HepG2 (cell line): ENCODE results near the gene CAGE1. TPM values are rescaled to one million over a fixed set of nuclear protein-coding genes. Genes with fewer than 3 reads are reported as not detected.

Experiments
- ATAC-seq: fragments of 200-7000 bp; cut with Tn5 transposase; 3 replicates; pipeline ENCODE4 v1.9.1; 2020; ENCODE audit warnings: mild to moderate bottlenecking, moderate library complexity
- BruUV-seq: library from RNA; stranded (reverse); fragments of 400-500 nt; replicated peaks from 2 replicates; lab custom pipeline; 2021; lab: Mats Ljungman, UMichigan
- CTCF ChIA-PET: fragments of 300-600 bp; formaldehyde crosslinking; extraction: SDS; loops from one replicate; lab custom pipeline; 2021; ENCODE audit warnings: low total read pairs, inconsistent platforms, low intra/inter-chr PET ratio; lab: Yijun Ruan, JAX
- POLR2A ChIA-PET: fragments of 350-600 bp; sonication (Branson Sonifier 250); formaldehyde crosslinking; loops from one replicate; lab custom pipeline; 2020; ENCODE audit warnings: antibody characterized with exemption, inconsistent platforms; lab: Yijun Ruan, JAX
- DNase-seq: peaks from one replicate; pipeline ENCODE4 v3.0.0-alpha.2; 2015; ENCODE audit warnings: low spot score
- FAIRE-seq: peaks from 3 replicates; lab custom pipeline; 2011; peaks lifted over from hg19 to GRCh38; lab: Jason Lieb, UNC
- H2AFZ ChIP-seq: one replicate; pipeline ENCODE4 v1.6.1; 2011; ENCODE audit warnings: low read length, inconsistent platforms
- H3K27ac ChIP-seq: fragments of 300-600 bp; 3 replicates; pipeline ENCODE4 v1.8.0; 2011; ENCODE audit warnings: mixed run types, mild to moderate bottlenecking, mixed read lengths, low read length, inconsistent platforms; ENCODE audit not compliant: insufficient read depth; ENCODE audit errors: extremely low read length
- H3K27me3 ChIP-seq, 2 experiments: fragments of 200-600 bp in 1 of 2; 2 replicates in 1 of 2; 3 replicates in 1 of 2; pipeline versions ENCODE4 v1.6.0 to v1.8.0; 2011; ENCODE audit warnings: low read length in 2 of 2, mild to moderate bottlenecking in 2 of 2, moderate library complexity in 2 of 2, inconsistent platforms in 1 of 2; ENCODE audit not compliant: insufficient read depth in 2 of 2, control insufficient read depth in 1 of 2
- H3K36me3 ChIP-seq, 2 experiments: fragments of 200-600 bp in 1 of 2; replicated peaks in 1 of 2; 2 replicates in 1 of 2; 3 replicates in 1 of 2; pipeline versions ENCODE4 v1.5.1 to v1.8.0; 2011; ENCODE audit warnings: low read length in 2 of 2, inconsistent platforms in 1 of 2; ENCODE audit not compliant: insufficient read depth in 2 of 2, control insufficient read depth in 1 of 2
- H3K4me1 ChIP-seq: 2 replicates; pipeline ENCODE4 v1.5.1; 2012; ENCODE audit warnings: low read length, inconsistent platforms; ENCODE audit not compliant: insufficient read depth
- H3K4me2 ChIP-seq: 2 replicates; pipeline ENCODE4 v1.6.0; 2011; ENCODE audit warnings: low read depth, low read length, inconsistent platforms
- H3K4me3 ChIP-seq, 3 experiments: fragments of 200-600 bp in 1 of 3; sonication (generic), shearing (Covaris generic) in 1 of 3; replicated peaks in 1 of 3; 2 replicates each; pipeline ENCODE4 v1.5.1; 2011 to 2016; ENCODE audit warnings: low read length in 3 of 3, inconsistent platforms in 2 of 3, low read depth in 2 of 3, mild to moderate bottlenecking in 2 of 3, control low read depth in 1 of 3, mixed read lengths in 1 of 3; ENCODE audit not compliant: insufficient read depth in 1 of 3
- H3K79me2 ChIP-seq: one replicate; pipeline ENCODE4 v1.6.1; 2011; ENCODE audit warnings: low read length, inconsistent platforms; ENCODE audit not compliant: insufficient read depth
- H3K9ac ChIP-seq: 2 replicates; pipeline ENCODE4 v1.6.0; 2011; ENCODE audit warnings: mild to moderate bottlenecking, low read depth, low read length, inconsistent platforms; ENCODE audit not compliant: insufficient read depth
- H3K9me3 ChIP-seq: 2 replicates; pipeline ENCODE4 v1.5.1; 2012; ENCODE audit warnings: mild to moderate bottlenecking, low read length
- H4K20me1 ChIP-seq: 2 replicates; pipeline ENCODE4 v1.6.0; 2011; ENCODE audit warnings: inconsistent platforms, mild to moderate bottlenecking, low read length, moderate library complexity; ENCODE audit not compliant: insufficient read depth
- CHD4 ChIP-seq: fragments of 200-600 bp; sonication (generic); IDR thresholded peaks from 2 replicates; pipeline ENCODE4 v1.7.0; 2017; ENCODE audit warnings: mild to moderate bottlenecking, low read length, borderline replicate concordance
- KLF11 ChIP-seq: IDR thresholded peaks from 2 replicates; pipeline ENCODE4 v1.6.1; 2016; ENCODE audit warnings: missing compliant biosample characterization
- MTF2 ChIP-seq: sonication (generic); formaldehyde crosslinking; IDR thresholded peaks from 2 replicates; pipeline ENCODE4 v1.5.0; 2020; ENCODE audit warnings: missing genetic modification reagents, borderline replicate concordance
- MXD4 ChIP-seq: IDR thresholded peaks from 2 replicates; pipeline ENCODE4 v1.6.1; 2016; ENCODE audit warnings: mild to moderate bottlenecking, missing biosample characterization, missing genetic modification reagents
- ZNF10 ChIP-seq: sonication (generic); formaldehyde crosslinking; IDR thresholded peaks from 2 replicates; pipeline ENCODE4 v1.4.0; 2020; ENCODE audit warnings: mild to moderate bottlenecking, low read depth, missing genetic modification reagents, borderline replicate concordance
- ZNF777 ChIP-seq: sonication (generic); formaldehyde crosslinking; IDR thresholded peaks from 2 replicates; pipeline ENCODE4 v1.4.0; 2020; ENCODE audit warnings: missing genetic modification reagents
- WGBS: methylation state at CpG from one replicate; pipeline ENCODE4 v1.1.6; 2017; ENCODE audit warnings: low lambda C conversion rate; 5-methylcytosine and 5-hydroxymethylcytosine counted together
- in situ Hi-C: cut with HindIII; loops from 2 replicates; pipeline ENCODE4 v1.10.0; 2017; ENCODE audit warnings: low pct_unique_long_range_greater_than_20kb; ENCODE audit not compliant: extremely low pct_ligation_motif_present
- intact Hi-C: fragments of 100-400 bp; cut with micrococcal nuclease; formaldehyde crosslinking; loops from one replicate; pipeline ENCODE4 v1.10.0; 2022; ENCODE audit not compliant: unreplicated experiment
- polyA plus RNA-seq, 8 experiments: library from polyadenylated mRNA; depleted of rRNA in 3 of 8; stranded (reverse) in 7 of 8; unstranded in 1 of 8; fragments of >200 nt; fragmentation: Illumina TruSeq in 4 of 8; extraction: Trizol in 4 of 8; gene quantifications; 2 replicates each; pipeline versions ENCODE4 v1.2.1 to v1.2.3, GENCODE V29; 2011 to 2016; ENCODE audit warnings: low read depth in 4 of 8, missing spikeins in 1 of 8, mixed read lengths in 1 of 8; ENCODE audit not compliant: insufficient read depth in 1 of 8
- total RNA-seq, 5 experiments: library from RNA; depleted of rRNA; stranded (reverse); fragments of >200 nt; fragmentation: Illumina TruSeq; extraction: Trizol; gene quantifications; 2 replicates each; pipeline ENCODE4 v1.2.3, GENCODE V29; 2016; ENCODE audit warnings: low read depth in 1 of 5
- TF ChIP-seq, protein P1 (sequence below): sonication (generic); formaldehyde crosslinking; IDR thresholded peaks from 2 replicates; pipeline ENCODE4 v1.5.1; 2020; ENCODE audit warnings: mild to moderate bottlenecking, missing genetic modification reagents, borderline replicate concordance

The CAGE1 gene
- total and polyA plus RNA-seq, 2 of the 13 experiments (the other 11 are each of a cell fraction or from before 2014, with no cell fraction given): 0.03 to 0.15 TPM

DNA sequence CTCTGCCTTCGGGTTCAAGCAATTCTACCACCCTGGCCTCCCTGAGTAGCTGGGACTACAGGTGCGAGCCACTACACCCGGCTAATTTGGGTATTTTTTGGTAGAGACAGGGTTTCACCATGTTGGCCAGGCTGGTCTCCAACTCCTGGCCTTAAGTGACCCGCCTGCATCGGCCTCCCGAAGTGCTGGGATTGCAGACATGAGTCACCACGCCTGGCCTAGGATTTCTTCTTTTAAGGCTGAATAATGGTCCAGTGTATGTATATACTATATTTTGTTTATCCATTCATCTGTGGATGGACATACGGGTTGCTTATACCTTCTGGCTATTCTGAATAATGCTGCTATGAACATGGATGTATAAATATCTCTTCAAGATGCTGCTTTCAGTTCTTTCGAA, 17.2 kb upstream of the CAGE1 start:
- FAIRE-seq (no peak), ATAC-seq (no peak), DNase-seq (no peak)
- H3K9me3 ChIP-seq: no peaks in the 10 kb centered on the region
- H3K9ac ChIP-seq: no peak overlapping the region
- no peaks in the 10 kb centered on the region for H4K20me1 ChIP-seq
- in situ Hi-C loops (loop anchor here (10.0 kb wide), 1 partner anchor 102 kb away; no protein-coding TSS in a partner anchor), intact Hi-C loops (no loop called here)
- ChIA-PET CTCF (no interaction called here), POLR2A (no interaction called here)
- no peak overlapping the region for H3K4me3 ChIP-seq
- H2AFZ ChIP-seq: no peak overlapping the region
- H3K36me3 ChIP-seq: peaks cover 22 to 87% of the 10 kb centered on the region in 2 experiments
- WGBS: 98% methylated on average over 9 of the region's 9 CpGs
- TF ChIP-seq KLF11 (CRISPR knock-in tag) (no peak), MTF2 (CRISPR knock-in tag) (no peak), CHD4 (no peak), MXD4 (CRISPR knock-in tag) (no peak), ZNF777 (CRISPR knock-in tag) (no peak), ZNF10 (CRISPR knock-in tag) (no peak)
- TF ChIP-seq, protein P1, sequence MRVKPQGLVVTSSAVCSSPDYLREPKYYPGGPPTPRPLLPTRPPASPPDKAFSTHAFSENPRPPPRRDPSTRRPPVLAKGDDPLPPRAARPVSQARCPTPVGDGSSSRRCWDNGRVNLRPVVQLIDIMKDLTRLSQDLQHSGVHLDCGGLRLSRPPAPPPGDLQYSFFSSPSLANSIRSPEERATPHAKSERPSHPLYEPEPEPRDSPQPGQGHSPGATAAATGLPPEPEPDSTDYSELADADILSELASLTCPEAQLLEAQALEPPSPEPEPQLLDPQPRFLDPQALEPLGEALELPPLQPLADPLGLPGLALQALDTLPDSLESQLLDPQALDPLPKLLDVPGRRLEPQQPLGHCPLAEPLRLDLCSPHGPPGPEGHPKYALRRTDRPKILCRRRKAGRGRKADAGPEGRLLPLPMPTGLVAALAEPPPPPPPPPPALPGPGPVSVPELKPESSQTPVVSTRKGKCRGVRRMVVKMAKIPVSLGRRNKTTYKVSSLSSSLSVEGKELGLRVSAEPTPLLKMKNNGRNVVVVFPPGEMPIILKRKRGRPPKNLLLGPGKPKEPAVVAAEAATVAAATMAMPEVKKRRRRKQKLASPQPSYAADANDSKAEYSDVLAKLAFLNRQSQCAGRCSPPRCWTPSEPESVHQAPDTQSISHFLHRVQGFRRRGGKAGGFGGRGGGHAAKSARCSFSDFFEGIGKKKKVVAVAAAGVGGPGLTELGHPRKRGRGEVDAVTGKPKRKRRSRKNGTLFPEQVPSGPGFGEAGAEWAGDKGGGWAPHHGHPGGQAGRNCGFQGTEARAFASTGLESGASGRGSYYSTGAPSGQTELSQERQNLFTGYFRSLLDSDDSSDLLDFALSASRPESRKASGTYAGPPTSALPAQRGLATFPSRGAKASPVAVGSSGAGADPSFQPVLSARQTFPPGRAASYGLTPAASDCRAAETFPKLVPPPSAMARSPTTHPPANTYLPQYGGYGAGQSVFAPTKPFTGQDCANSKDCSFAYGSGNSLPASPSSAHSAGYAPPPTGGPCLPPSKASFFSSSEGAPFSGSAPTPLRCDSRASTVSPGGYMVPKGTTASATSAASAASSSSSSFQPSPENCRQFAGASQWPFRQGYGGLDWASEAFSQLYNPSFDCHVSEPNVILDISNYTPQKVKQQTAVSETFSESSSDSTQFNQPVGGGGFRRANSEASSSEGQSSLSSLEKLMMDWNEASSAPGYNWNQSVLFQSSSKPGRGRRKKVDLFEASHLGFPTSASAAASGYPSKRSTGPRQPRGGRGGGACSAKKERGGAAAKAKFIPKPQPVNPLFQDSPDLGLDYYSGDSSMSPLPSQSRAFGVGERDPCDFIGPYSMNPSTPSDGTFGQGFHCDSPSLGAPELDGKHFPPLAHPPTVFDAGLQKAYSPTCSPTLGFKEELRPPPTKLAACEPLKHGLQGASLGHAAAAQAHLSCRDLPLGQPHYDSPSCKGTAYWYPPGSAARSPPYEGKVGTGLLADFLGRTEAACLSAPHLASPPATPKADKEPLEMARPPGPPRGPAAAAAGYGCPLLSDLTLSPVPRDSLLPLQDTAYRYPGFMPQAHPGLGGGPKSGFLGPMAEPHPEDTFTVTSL (CRISPR knock-in tag): no peak
- no peaks in the 10 kb centered on the region for H3K4me1 ChIP-seq
- BruUV-seq: no TSS peak
- H3K4me2 ChIP-seq: no peak overlapping the region
- H3K27me3 ChIP-seq: no peaks in the 10 kb centered on the region
- H3K79me2 ChIP-seq: no peaks in the 10 kb centered on the region
- no peak overlapping the region for H3K27ac ChIP-seq
